Activated CD4-positive, alpha-beta T cell treated with anti-CD3 and anti-CD28 coated beads, Interleukin-2, amount 10 ng/mL, durations not matched to agents 7 days and 5 days (primary cell): ENCODE results near the gene NVL. TPM values are rescaled to one million over a fixed set of nuclear protein-coding genes. Genes with fewer than 3 reads are reported as not detected.
A peak's percentile ranks its signal among the peaks of the same experiment; 100 is the strongest.

Experiments
- CTCF ChIA-PET: fragments of 350-600 bp; sonication (Branson Sonifier 250); formaldehyde crosslinking; loops from one replicate; lab custom pipeline; 2021; ENCODE audit warnings: antibody characterized with exemption; lab: Charles Lee
- POLR2A ChIA-PET: fragments of 350-600 bp; sonication (Branson Sonifier 250); formaldehyde crosslinking; loops from one replicate; lab custom pipeline; 2021; ENCODE audit warnings: antibody characterized with exemption; lab: Charles Lee
- DNase-seq: peaks from one replicate; pipeline ENCODE4 v3.0.0-alpha.2; 2020
- H3K27ac Mint-ChIP-seq: one replicate; pipeline ENCODE4 v1.8.0; 2021; ENCODE audit warnings: mild to moderate bottlenecking, moderate library complexity, mixed read lengths
- H3K27me3 Mint-ChIP-seq: one replicate; pipeline ENCODE4 v1.8.0; 2021; ENCODE audit warnings: mixed read lengths
- H3K36me3 Mint-ChIP-seq: one replicate; pipeline ENCODE4 v1.8.0; 2021; ENCODE audit warnings: low read depth, mixed read lengths
- H3K4me1 Mint-ChIP-seq: one replicate; pipeline ENCODE4 v1.8.0; 2021; ENCODE audit warnings: mixed read lengths
- H3K4me3 Mint-ChIP-seq: one replicate; pipeline ENCODE4 v1.8.0; 2021; ENCODE audit warnings: mild to moderate bottlenecking, moderate library complexity, mixed read lengths
- H3K9me3 Mint-ChIP-seq: one replicate; pipeline ENCODE4 v1.8.0; 2021; ENCODE audit warnings: mixed read lengths
- total RNA-seq, 2 experiments: library from RNA; stranded (reverse); gene quantifications; one replicate each; pipeline ENCODE4 v1.2.3, GENCODE V29; 2021

The NVL gene
- total RNA-seq, 2 experiments from 2014 or later = 41.6 to 43.5 TPM

DNA sequence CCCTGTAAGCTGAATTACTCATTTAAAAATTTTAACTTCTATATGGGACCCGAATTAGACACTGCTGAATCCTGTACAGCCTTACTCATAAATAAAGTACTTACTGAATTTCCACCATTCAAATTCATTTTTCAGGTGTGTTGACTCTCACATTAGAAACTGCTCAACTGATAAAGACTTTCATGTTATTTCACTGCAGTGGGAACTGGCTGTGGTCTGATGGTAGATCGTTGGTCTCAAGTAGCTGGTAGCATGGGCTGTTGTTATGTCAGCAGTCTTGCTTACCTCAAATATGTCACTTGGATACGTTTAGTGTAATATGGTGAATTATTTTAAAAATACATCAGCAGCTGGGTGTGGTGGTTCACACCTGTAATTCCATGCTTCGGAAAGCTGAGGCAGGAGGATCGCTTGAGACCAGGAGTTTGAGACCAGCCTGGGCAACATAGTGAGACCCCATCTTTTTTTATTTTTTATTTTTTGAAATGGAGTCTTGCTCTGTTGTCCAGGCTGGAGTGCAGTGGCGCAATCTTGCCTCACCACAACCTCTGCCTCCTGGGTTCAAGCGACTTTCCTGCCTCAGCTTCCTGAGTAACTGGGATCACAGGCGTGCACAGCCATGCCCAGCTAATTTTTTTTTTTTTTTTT, 136.5 kb downstream of the NVL start:
- ChIA-PET CTCF (interaction anchor here (0.6 to 1.5 kb wide), 3 partner anchors 10 to 70 kb away, joined by 3 to 5 read pairs (median 3); partner anchors contain the start of gene DEGS1), POLR2A (no interaction called here)
- no peak for DNase-seq
- Mint-ChIP-seq H3K4me3 (no peak overlapping the region), H3K9me3 (no peaks in the 10 kb centered on the region), H3K36me3 (peaks cover 35% of the 10 kb centered on the region), H3K27ac (no peak overlapping the region), H3K27me3 (no peaks in the 10 kb centered on the region), H3K4me1 (peaks cover 34% of the 10 kb centered on the region)

DNA sequence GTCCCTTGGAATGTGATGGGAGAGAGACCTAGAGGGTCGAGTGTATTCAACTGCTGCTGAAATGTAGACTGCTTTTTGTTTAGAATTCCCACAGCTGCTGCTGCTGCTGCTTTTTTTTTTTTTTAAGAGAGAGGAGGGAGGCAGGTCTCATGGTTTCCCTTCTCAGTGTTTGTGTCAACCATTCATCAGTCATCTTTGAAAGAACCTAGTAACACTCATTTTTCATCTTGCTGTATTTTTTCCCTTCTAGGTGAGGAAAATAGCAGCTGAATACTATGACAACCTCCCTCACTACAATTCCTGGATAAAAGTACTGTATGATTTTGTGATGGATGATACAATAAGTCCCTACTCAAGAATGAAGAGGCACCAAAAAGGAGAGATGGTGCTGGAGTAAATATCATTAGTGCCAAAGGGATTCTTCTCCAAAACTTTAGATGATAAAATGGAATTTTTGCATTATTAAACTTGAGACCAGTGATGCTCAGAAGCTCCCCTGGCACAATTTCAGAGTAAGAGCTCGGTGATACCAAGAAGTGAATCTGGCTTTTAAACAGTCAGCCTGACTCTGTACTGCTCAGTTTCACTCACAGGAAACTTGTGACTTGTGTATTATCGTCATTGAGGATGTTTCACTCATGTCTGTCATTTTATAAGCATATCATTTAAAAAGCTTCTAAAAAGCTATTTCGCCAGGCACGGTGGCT, 137.7 kb downstream of the NVL start:
- H3K27ac Mint-ChIP-seq = peak overlapping the region; percentile 17
- DNase-seq = no peak
- no peaks in the 10 kb centered on the region for H3K9me3 Mint-ChIP-seq
- H3K4me3 Mint-ChIP-seq = no peak overlapping the region
- H3K4me1 Mint-ChIP-seq = peaks cover 38% of the 10 kb centered on the region
- CTCF ChIA-PET = interaction anchor here (0.6 to 1.5 kb wide), 4 partner anchors 9 to 121 kb away, joined by 3 to 5 read pairs (median 4); partner anchors contain the start of gene DEGS1
- no peaks in the 10 kb centered on the region for H3K27me3 Mint-ChIP-seq
- POLR2A ChIA-PET = interaction anchor here (0.5 kb wide), 1 partner anchor 151 kb away, joined by 3 read pairs; no protein-coding TSS in a partner anchor
- peaks cover 40% of the 10 kb centered on the region for H3K36me3 Mint-ChIP-seq

- peaks cover 56% of the 10 kb centered on the region for H3K4me1 Mint-ChIP-seq
- H3K36me3 Mint-ChIP-seq = peaks cover 58% of the 10 kb centered on the region
- H3K9me3 Mint-ChIP-seq = no peaks in the 10 kb centered on the region
- POLR2A ChIA-PET = no interaction called here
- H3K27ac Mint-ChIP-seq = no peak overlapping the region
- no peak for DNase-seq
- no peak overlapping the region for H3K4me3 Mint-ChIP-seq
- H3K27me3 Mint-ChIP-seq = no peaks in the 10 kb centered on the region
- CTCF ChIA-PET = no interaction called here
These were observed 140.4 kb downstream of the NVL start for GRCh38 chr1:224189561-224189960.

- CTCF ChIA-PET = no interaction called here
- H3K9me3 Mint-ChIP-seq = no peaks in the 10 kb centered on the region
- H3K4me3 Mint-ChIP-seq = peak overlapping the region; percentile 36
- H3K4me1 Mint-ChIP-seq = peaks cover 58% of the 10 kb centered on the region
- H3K36me3 Mint-ChIP-seq = peaks cover 58% of the 10 kb centered on the region
- H3K27ac Mint-ChIP-seq = peak overlapping the region; percentile 61
- POLR2A ChIA-PET = no interaction called here
- no peaks in the 10 kb centered on the region for H3K27me3 Mint-ChIP-seq
- DNase-seq = no peak
These were observed 141.7 kb downstream of the NVL start for GRCh38 chr1:224188286-224188685.

DNA sequence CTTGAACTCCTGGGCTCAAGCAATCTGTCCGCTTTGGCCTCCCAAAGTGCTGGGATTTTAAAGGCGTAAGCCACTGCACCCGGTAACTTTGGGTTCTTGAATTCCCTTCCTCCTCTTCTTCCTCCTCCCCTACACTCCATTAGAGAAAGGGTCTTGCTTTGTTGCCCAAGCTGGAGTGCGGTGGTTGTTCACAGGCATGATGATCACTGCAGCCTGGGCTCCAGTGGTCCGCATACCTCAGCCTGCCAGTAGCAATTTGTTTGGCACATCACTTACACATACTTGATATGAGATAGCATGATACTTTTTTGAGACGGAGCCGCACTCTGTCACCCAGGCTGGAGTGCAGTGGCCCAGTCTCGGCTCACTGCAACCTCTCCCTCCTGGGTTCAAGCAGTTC, 144.8 kb downstream of the NVL start:
- ChIA-PET POLR2A (interaction anchor here (0.7 kb wide), 1 partner anchor 350 kb away, joined by 3 read pairs; no protein-coding TSS in a partner anchor), CTCF (interaction anchor here (0.6 kb wide), 2 partner anchors 148 to 321 kb away, joined by 3 read pairs; no protein-coding TSS in a partner anchor)
- peaks cover 68% of the 10 kb centered on the region for H3K4me1 Mint-ChIP-seq
- DNase-seq = no peak
- peak overlapping the region; percentile 88 for H3K27ac Mint-ChIP-seq
- peaks cover 3% of the 10 kb centered on the region for H3K27me3 Mint-ChIP-seq
- H3K9me3 Mint-ChIP-seq = no peaks in the 10 kb centered on the region
- peaks cover 53% of the 10 kb centered on the region for H3K36me3 Mint-ChIP-seq
- peak overlapping the region; percentile 87 for H3K4me3 Mint-ChIP-seq

DNA sequence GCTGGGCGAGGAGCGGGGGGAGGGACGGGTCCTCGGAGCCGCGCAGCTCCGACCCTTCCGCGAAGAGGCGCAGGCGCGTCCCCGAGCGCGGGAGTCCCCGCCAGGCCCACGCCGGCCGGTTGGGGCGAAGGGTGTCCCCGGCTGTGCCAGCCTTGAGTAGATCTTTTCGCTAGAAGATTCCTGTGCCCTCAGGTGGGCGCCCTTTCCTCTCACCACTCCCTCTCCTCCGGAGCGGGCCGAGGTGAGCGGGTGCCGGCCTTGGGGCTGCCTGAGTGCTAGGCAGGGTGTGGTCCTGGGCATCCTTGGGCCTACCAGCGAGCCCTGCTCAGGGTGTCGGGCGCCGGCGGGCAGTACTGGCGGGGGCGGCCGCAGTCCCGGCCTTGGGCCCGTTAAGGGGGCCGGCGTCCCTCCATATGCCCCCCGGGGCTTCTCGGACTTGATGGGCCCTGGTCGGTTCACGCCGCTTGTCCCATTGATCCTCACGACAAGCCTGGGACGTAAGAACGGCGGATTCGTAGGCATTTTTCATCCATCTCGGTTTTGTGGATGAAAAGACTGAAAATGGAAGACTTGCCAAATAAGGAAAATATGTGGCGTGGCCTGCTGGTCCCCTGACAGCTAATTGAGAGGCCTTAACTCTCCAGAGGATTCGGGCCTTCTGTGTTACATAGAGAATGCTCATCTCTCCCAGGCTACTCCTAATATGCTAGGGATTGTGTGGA, 146.2 kb downstream of the NVL start:
- no peaks in the 10 kb centered on the region for H3K9me3 Mint-ChIP-seq
- peaks cover 3% of the 10 kb centered on the region for H3K27me3 Mint-ChIP-seq
- H3K27ac Mint-ChIP-seq = peak overlapping the region; percentile 93
- peak overlapping the region; percentile 87 for H3K4me3 Mint-ChIP-seq
- peak; percentile 54 for DNase-seq
- H3K4me1 Mint-ChIP-seq = peaks cover 59% of the 10 kb centered on the region
- CTCF ChIA-PET = interaction anchor here (0.6 to 1.3 kb wide), 3 partner anchors 9 to 273 kb away, joined by 3 to 5 read pairs (median 5); no protein-coding TSS in a partner anchor
- H3K36me3 Mint-ChIP-seq = peaks cover 44% of the 10 kb centered on the region
- POLR2A ChIA-PET = no interaction called here

- Mint-ChIP-seq H3K4me3 (peak within 1 kb of the TSS; percentile 87), H3K9me3 (no peaks in the 10 kb centered on the region), H3K27ac (peak within 1 kb of the TSS; percentile 99), H3K36me3 (peaks cover 38% of the 10 kb centered on the region), H3K4me1 (peaks cover 54% of the 10 kb centered on the region), H3K27me3 (peaks cover 3% of the 10 kb centered on the region)
- peak; percentile 84 for DNase-seq
- CTCF ChIA-PET = interaction anchor here (0.6 to 1.6 kb wide), 4 partner anchors 10 to 274 kb away, joined by 3 to 5 read pairs (median 4); no protein-coding TSS in a partner anchor
- POLR2A ChIA-PET = interaction anchor here (1.0 kb wide), 1 partner anchor 14 kb away, joined by 3 read pairs; no protein-coding TSS in a partner anchor
These were observed 146.9 kb downstream of the NVL start, which contains the start of gene DEGS1 for GRCh38 chr1:224182866-224183590. DEGS1 (plus strand) TSS chr1:224183240; CDS start chr1:224183337, 97 bp downstream.

DNA sequence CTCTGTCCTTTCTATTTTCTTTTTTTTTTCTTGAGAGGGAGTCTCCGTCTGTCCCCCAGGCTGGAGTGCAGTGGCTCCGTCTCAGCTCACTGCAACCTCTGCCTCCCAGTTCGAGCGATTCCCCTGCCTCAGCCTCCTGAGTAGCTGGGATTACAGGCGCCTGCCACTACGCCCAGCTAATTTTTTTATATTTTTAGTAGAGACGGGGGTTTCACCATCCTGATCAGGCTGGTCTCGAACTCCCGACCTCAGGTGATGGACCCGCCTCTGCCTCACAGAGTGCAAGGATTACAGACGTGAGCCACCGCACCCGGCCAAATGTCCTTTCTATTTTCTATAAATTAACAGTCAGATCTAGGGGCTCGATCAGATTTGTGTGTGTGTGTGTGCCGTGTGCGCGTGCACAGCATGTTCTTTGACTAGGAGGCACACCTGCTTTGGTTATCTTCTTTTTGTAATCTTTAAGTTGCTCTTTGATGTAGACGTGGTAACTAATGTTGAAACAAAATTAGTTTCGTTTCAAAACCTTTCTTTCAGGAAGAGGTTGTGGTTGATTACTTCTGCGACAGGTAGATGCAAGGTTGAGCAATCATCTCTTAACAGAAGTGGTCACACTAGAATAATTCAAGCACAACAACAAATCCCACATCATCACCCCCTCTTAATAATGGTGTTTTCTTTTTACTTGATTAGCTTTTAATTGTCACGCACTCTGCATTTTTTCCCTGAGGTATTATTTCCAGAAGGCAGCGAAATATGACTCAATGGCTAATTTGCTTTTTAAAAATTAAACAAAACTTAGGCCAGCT, 147.7 kb downstream of the NVL start:
- peaks cover 3% of the 10 kb centered on the region for H3K27me3 Mint-ChIP-seq
- ChIA-PET POLR2A (interaction anchor here (0.6 to 1.0 kb wide), 2 partner anchors 13 to 50 kb away, joined by 3 to 4 read pairs; no protein-coding TSS in a partner anchor), CTCF (interaction anchor here (1.3 to 1.6 kb wide), 2 partner anchors 11 to 20 kb away, joined by 3 to 5 read pairs; no protein-coding TSS in a partner anchor)
- DNase-seq = peak; percentile 65
- H3K9me3 Mint-ChIP-seq = no peaks in the 10 kb centered on the region
- peaks cover 50% of the 10 kb centered on the region for H3K4me1 Mint-ChIP-seq
- peak overlapping the region; percentile 83 for H3K4me3 Mint-ChIP-seq
- H3K36me3 Mint-ChIP-seq = peaks cover 36% of the 10 kb centered on the region
- peak overlapping the region; percentile 99 for H3K27ac Mint-ChIP-seq

GRCh38 chr1:224181453-224181810, 148.5 kb downstream of the NVL start:
- Mint-ChIP-seq H3K36me3 (peaks cover 30% of the 10 kb centered on the region), H3K9me3 (no peaks in the 10 kb centered on the region), H3K27me3 (peaks cover 3% of the 10 kb centered on the region), H3K27ac (peak overlapping the region; percentile 99), H3K4me1 (peaks cover 44% of the 10 kb centered on the region), H3K4me3 (peak overlapping the region; percentile 83)
- ChIA-PET POLR2A (no interaction called here), CTCF (interaction anchor here (1.6 kb wide), 1 partner anchor 19 kb away, joined by 3 read pairs; no protein-coding TSS in a partner anchor)
- no peak for DNase-seq

DNA sequence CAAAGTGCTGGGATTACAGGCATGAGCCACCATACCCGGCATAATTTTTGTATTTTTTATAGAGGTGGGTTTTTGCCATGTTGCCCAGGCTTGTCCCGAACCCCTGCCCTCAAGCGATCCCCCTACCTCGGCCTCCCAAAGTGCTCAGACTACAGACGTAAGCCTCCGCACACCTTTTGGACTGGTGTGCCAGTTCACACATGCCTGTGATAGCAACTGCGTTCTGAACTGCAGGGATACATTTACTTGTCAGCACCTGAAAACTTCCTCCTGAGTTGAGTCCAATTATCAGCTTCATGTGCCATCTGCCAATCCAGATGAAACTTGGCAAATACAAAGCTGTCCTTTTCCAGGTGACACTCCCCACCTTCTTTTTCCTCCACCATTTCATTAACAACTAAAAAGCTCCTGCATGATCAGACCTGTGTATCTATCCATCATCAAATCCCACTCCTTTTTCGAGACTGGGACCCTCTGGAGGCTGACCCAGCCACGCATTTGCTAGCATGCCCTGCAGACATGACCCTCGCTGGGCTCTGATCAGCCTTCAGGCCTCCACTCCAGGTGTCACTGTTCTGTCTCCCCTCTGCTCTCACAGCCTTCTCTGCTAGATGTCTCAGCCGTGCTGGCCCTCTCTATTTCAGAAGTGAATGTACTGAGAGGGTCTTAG, 149.1 kb downstream of the NVL start:
- no peak for DNase-seq
- H3K27ac Mint-ChIP-seq = peak overlapping the region; percentile 99
- ChIA-PET POLR2A (no interaction called here), CTCF (interaction anchor here (0.7 kb wide), 1 partner anchor 38 kb away, joined by 3 read pairs; no protein-coding TSS in a partner anchor)
- peaks cover 3% of the 10 kb centered on the region for H3K27me3 Mint-ChIP-seq
- no peaks in the 10 kb centered on the region for H3K9me3 Mint-ChIP-seq
- H3K4me1 Mint-ChIP-seq = peaks cover 41% of the 10 kb centered on the region
- H3K4me3 Mint-ChIP-seq = no peak overlapping the region
- H3K36me3 Mint-ChIP-seq = peaks cover 25% of the 10 kb centered on the region

DNA sequence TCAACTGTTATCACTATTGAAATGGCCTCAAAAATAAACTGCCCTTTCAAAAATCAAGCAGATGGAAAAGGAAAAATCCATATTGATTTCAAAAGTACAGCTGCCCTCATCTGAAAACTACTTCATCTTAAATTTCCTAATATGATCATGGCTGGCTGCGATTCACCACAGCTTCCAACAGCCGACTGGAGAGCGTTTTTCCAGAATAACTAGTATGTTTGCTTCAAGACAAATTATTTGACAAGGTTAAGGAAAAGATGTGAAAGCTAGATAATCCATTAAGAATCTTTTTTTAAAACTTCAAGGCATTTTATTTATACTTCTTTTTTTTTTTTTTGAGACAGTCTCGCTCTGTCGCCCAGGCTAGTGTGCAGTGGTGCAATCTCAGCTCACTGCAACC, 151.1 kb downstream of the NVL start:
- Mint-ChIP-seq H3K36me3 (peaks cover 6% of the 10 kb centered on the region), H3K4me1 (peaks cover 27% of the 10 kb centered on the region), H3K27me3 (peaks cover 12% of the 10 kb centered on the region), H3K27ac (no peak overlapping the region), H3K4me3 (no peak overlapping the region), H3K9me3 (no peaks in the 10 kb centered on the region)
- no peak for DNase-seq
- POLR2A ChIA-PET = no interaction called here
- CTCF ChIA-PET = interaction anchor here (0.6 to 2.5 kb wide), 6 partner anchors 9 to 1296 kb away, joined by 3 to 10 read pairs (median 4); no protein-coding TSS in a partner anchor
